Testis (tissue), 3 donors: ENCODE measurements around the gene ATG7. TPM values are rescaled to one million over a fixed set of nuclear protein-coding genes. Genes with fewer than 3 reads are reported as not detected.

ENCODE experiments used
- DNase-seq: peaks from one replicate; pipeline ENCODE4 v3.0.0-alpha.2; 2019
- H3K27ac ChIP-seq, 2 donors: fragments of 200-600 bp; sonication (generic); one replicate each; pipeline ENCODE4 v1.5.1; 2019
- H3K27me3 ChIP-seq: fragments of 200-600 bp; sonication (generic); one replicate; pipeline ENCODE4 v1.5.1; 2019
- H3K36me3 ChIP-seq: fragments of 200-600 bp; sonication (generic); one replicate; pipeline ENCODE4 v1.5.1; 2017; ENCODE audit warnings: low read depth; ENCODE audit errors: missing control alignments
- H3K4me1 ChIP-seq: fragments of 200-600 bp; sonication (generic); one replicate; pipeline ENCODE4 v1.5.1; 2019
- H3K4me3 ChIP-seq, 2 donors: fragments of 200-600 bp; sonication (generic); one replicate each; pipeline ENCODE4 v1.5.1; 2017 to 2019
- H3K9me3 ChIP-seq: fragments of 200-600 bp; sonication (generic); one replicate; pipeline ENCODE4 v1.5.1; 2017
- POLR2A ChIP-seq: fragments of 450-650 bp; IDR thresholded peaks from one replicate; pipeline ENCODE4 v1.6.1; 2017; ENCODE audit warnings: antibody characterized with exemption, mild to moderate bottlenecking, moderate library complexity
- WGBS, 2 donors: methylation state at CpG; one replicate each; pipeline ENCODE4 v1.1.5; 2018; 5-methylcytosine and 5-hydroxymethylcytosine counted together
- intact Hi-C: fragments of 100-400 bp; cut with DNase I; formaldehyde crosslinking; loops from one replicate; pipeline ENCODE4 v1.15.1; 2023; ENCODE audit warnings: low total_unique reads
- polyA plus RNA-seq: library from polyadenylated mRNA; stranded (reverse); fragments of 350-450 nt; fragmentation: Illumina TruSeq; extraction: RNeasy Lipid Tissue Mini Kit (QIAGEN cat#74804); gene quantifications from one replicate; pipeline ENCODE4 v1.2.3, GENCODE V29; 2014; ENCODE audit warnings: low read depth, low replicate concordance; ENCODE audit not compliant: insufficient read depth
- total RNA-seq, 2 donors: library from RNA; depleted of rRNA; stranded (reverse); fragments of >200 nt; gene quantifications; one replicate each; pipeline ENCODE4 v1.2.3, GENCODE V29; 2016
- TF ChIP-seq, protein P1 (sequence below), 3 experiments: fragments of 450-650 bp in 2 of 3; fragments of 200-600 bp in 1 of 3; sonication (generic) in 1 of 3; IDR thresholded peaks; one replicate each; pipeline ENCODE4 v1.5.1; 2016 to 2019; ENCODE audit warnings: antibody characterized with exemption in 3 of 3, mild to moderate bottlenecking in 2 of 3, moderate library complexity in 1 of 3

The ATG7 gene
- total and polyA plus RNA-seq, 3 donors from 2014 or later = 52.9 to 95.4 (median 86.0) TPM

DNA sequence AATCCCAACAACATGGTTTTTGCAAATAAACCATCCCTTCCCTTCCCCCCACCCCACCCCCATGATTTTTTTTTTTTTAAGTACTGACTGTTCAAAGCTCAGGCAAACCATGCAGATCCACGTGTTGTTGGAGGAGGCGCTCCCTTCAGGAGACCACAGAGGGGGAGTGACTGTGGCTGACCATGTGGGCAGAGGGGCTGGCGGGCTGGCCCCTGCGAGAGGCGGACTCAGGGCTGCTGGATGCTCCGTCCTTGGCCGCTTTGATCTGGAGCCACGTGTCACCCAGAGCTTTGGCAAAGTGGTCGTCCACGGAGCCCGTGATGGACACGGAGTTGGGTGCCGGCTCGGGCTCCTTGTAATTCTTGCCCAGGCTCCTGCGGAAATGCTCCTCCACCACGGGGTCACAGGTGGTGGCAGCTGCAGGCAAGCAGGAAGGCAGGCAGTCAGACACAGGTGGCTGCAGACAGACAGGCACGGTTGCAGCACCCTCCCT, 286.3 kb downstream of the ATG7 start:
- no peak overlapping the region for H3K27ac ChIP-seq
- no peaks in the 10 kb centered on the region for H3K9me3 ChIP-seq
- 20 to 67% methylated on average over 1 to 17 of the region's 17 CpGs for WGBS, 2 donors
- no peaks in the 10 kb centered on the region for H3K36me3 ChIP-seq
- TF ChIP-seq POLR2A = no peak
- TF ChIP-seq, protein P1, sequence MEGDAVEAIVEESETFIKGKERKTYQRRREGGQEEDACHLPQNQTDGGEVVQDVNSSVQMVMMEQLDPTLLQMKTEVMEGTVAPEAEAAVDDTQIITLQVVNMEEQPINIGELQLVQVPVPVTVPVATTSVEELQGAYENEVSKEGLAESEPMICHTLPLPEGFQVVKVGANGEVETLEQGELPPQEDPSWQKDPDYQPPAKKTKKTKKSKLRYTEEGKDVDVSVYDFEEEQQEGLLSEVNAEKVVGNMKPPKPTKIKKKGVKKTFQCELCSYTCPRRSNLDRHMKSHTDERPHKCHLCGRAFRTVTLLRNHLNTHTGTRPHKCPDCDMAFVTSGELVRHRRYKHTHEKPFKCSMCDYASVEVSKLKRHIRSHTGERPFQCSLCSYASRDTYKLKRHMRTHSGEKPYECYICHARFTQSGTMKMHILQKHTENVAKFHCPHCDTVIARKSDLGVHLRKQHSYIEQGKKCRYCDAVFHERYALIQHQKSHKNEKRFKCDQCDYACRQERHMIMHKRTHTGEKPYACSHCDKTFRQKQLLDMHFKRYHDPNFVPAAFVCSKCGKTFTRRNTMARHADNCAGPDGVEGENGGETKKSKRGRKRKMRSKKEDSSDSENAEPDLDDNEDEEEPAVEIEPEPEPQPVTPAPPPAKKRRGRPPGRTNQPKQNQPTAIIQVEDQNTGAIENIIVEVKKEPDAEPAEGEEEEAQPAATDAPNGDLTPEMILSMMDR (IDR thresholded peaks at IDR 0.05) = no peak
- H3K4me1 ChIP-seq = peaks cover 54% of the 10 kb centered on the region
- intact Hi-C loops = no loop called here
- DNase-seq = no peak
- no peak overlapping the region for H3K4me3 ChIP-seq
- H3K27me3 ChIP-seq = no peaks in the 10 kb centered on the region

- no peaks in the 10 kb centered on the region for H3K36me3 ChIP-seq
- intact Hi-C loops = no loop called here
- peaks cover 47% of the 10 kb centered on the region for H3K4me1 ChIP-seq
- H3K27ac ChIP-seq = peak overlapping the region; percentile 5 to 18
- no peak overlapping the region for H3K4me3 ChIP-seq
- TF ChIP-seq, protein P1 (IDR thresholded peaks at IDR 0.05) = no peak
- no peak for TF ChIP-seq POLR2A
- no peaks in the 10 kb centered on the region for H3K9me3 ChIP-seq
- 81 to 87% methylated on average over 16 to 37 of the region's 37 CpGs for WGBS, 2 donors
- H3K27me3 ChIP-seq = no peaks in the 10 kb centered on the region
- no peak for DNase-seq
Measured at GRCh38 chr3:11558918-11559815, 287.0 kb downstream of the ATG7 start.

GRCh38 chr3:11559816-11560633, 287.8 kb downstream of the ATG7 start:
- TF ChIP-seq POLR2A = no peak
- TF ChIP-seq, protein P1 (IDR thresholded peaks at IDR 0.05) = no peak
- Histone ChIP-seq H3K36me3 (no peaks in the 10 kb centered on the region), H3K27ac (peak overlapping the region; percentile 5 to 53), H3K9me3 (no peaks in the 10 kb centered on the region), H3K4me3 (no peak overlapping the region), H3K4me1 (peaks cover 40% of the 10 kb centered on the region), H3K27me3 (no peaks in the 10 kb centered on the region)
- no peak for DNase-seq
- WGBS, 2 donors = 61 to 63% methylated on average over 14 to 15 of the region's 15 CpGs
- intact Hi-C loops = no loop called here

GRCh38 chr3:11560746-11561145, 288.5 kb downstream of the ATG7 start:
- intact Hi-C loops = no loop called here
- DNase-seq = peak; percentile 42
- no peaks in the 10 kb centered on the region for H3K27me3 ChIP-seq
- H3K36me3 ChIP-seq = no peaks in the 10 kb centered on the region
- no peaks in the 10 kb centered on the region for H3K9me3 ChIP-seq
- WGBS, 2 donors = 60 to 76% methylated on average over 12 of the region's 12 CpGs
- no peak for TF ChIP-seq POLR2A
- TF ChIP-seq, protein P1 (IDR thresholded peaks at IDR 0.05) = no peak
- no peak overlapping the region for H3K4me3 ChIP-seq
- H3K4me1 ChIP-seq = peaks cover 39% of the 10 kb centered on the region
- H3K27ac ChIP-seq = peak overlapping the region; percentile 53 to 72
